Erythroblast (primary cell): Measurements from ENCODE around the gene ARL16.
A peak's percentile ranks its signal among the peaks of the same experiment; 100 is the strongest.

Source experiments
- DNase-seq, 2 experiments: peaks; one replicate each; lab custom pipeline; 2025; lab: John Stamatoyannopoulos, UW
- GATA1 ChIP-seq: IDR thresholded peaks from 2 replicates; pipeline ENCODE4 v1.6.1; 2011; ENCODE audit warnings: low read depth, mild to moderate bottlenecking, control low read depth, low read length, moderate library complexity
- POLR2A ChIP-seq: IDR thresholded peaks from 2 replicates; pipeline ENCODE4 v1.6.1; 2011; ENCODE audit warnings: mild to moderate bottlenecking, low read length

Gene ARL16

GRCh38 chr17:81681672-81682071, 1.9 kb downstream of the ARL16 start:
- DNase-seq = no peak
- TF ChIP-seq GATA1 (no peak), POLR2A (no peak)

- no peak for TF ChIP-seq GATA1
- no peak for TF ChIP-seq POLR2A
- DNase-seq = no peak
Observed at GRCh38 chr17:81680150-81680549, 3.4 kb downstream of the ARL16 start.

GRCh38 chr17:81676906-81677305, 6.7 kb downstream of the ARL16 start:
- no peak for DNase-seq
- TF ChIP-seq POLR2A (no peak), GATA1 (no peak)

GRCh38 chr17:81675515-81676221, 7.9 kb downstream of the ARL16 start:
- DNase-seq = peak; percentile 44 to 56

DNA sequence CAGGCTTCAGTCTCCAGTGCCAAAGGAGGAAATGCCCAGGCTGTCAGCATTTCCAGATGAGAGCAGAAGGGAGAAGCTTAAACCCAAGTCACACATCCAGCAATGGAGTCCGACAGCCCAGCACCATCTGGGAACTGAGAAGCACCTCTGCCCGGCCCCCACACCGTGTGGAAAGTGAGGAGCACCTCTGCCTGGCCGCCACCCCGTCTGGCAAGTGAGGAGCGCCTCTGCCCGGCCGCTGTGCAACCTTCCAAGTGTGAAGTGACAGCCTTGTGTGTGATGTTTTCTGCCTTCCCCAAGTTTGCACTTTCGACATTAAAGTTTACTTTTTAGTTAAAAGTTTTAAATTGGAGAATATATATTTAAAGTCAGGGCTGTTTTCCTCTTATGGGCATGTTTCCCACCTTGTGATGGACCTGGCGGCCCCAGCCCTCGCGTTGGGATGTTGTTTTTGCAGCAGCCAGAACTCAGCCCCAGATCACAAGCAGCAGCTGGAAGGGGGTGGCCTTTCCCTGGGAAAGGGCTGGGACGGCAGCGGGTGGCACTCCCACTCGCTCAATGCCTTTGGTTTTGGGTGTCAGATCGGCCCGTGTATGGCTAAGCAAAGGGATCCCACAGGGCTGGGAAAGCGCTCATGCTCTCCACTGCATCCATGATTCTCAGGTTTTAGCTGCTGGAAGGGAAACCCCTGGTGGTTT, 9.9 kb downstream of the ARL16 start:
- TF ChIP-seq GATA1 = no peak
- no peak for TF ChIP-seq POLR2A
- DNase-seq = no peak

GRCh38 chr17:81672954-81673353, 10.6 kb downstream of the ARL16 start:
- TF ChIP-seq GATA1 (no peak), POLR2A (no peak)

DNA sequence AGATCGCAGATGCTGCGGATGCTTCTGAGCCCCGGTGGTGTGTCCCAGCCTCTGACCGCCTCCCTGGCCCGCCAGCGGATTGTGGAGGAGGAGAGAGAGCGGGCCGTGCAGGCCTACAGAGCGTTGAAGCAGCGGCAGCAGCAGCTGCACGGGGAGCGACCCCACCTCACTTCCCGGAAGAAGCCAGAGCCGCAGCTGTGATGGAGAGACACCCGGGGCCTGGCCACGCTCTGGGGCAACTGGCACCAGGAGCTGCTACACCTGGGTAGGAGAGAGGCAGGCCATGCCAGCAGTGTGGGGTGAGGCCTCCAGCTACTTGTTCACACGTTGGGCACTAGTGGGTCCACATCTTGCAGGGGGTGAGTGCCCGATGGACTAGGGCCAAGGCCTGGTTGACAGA, 11.1 kb downstream of the ARL16 start:
- no peak for TF ChIP-seq POLR2A
- no peak for TF ChIP-seq GATA1

More at GRCh38 chr17:81672954-81673353, 10.6 kb downstream of the ARL16 start:
- no peak for DNase-seq

GRCh38 chr17:81667754-81668153, 15.8 kb downstream of the ARL16 start:
- TF ChIP-seq GATA1 = no peak
- no peak for TF ChIP-seq POLR2A
- DNase-seq = peak; percentile 15 to 28

More for the DNA sequence above, 11.1 kb downstream of the ARL16 start:
- DNase-seq = no peak

GRCh38 chr17:81666342-81667191, 17.0 kb downstream of the ARL16 start, which contains the start of the genes CCDC137 and OXLD1:
Gene CCDC137, plus strand, starts transcription at chr17:81666737. Its CDS starts 30 bp downstream, at chr17:81666767.
Gene OXLD1, minus strand, starts transcription at chr17:81666605. Its CDS starts 28 bp downstream, at chr17:81666577.
- DNase-seq = peak; percentile 97
- TF ChIP-seq GATA1 (no peak), POLR2A (peak; percentile 97)

DNA sequence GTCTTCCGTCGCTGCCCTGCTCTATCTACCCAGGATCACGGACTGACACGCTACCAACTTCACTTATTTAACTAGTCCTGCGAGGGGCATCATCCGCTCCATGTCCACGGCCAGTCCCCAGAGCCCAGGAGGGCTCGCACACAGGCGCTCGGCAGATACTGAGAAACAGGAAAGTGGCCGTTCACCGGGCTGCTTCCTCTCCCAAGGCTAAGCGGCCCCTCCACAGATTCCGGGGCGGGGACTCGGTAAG, 17.6 kb downstream of the ARL16 start:
- DNase-seq = no peak

DNA sequence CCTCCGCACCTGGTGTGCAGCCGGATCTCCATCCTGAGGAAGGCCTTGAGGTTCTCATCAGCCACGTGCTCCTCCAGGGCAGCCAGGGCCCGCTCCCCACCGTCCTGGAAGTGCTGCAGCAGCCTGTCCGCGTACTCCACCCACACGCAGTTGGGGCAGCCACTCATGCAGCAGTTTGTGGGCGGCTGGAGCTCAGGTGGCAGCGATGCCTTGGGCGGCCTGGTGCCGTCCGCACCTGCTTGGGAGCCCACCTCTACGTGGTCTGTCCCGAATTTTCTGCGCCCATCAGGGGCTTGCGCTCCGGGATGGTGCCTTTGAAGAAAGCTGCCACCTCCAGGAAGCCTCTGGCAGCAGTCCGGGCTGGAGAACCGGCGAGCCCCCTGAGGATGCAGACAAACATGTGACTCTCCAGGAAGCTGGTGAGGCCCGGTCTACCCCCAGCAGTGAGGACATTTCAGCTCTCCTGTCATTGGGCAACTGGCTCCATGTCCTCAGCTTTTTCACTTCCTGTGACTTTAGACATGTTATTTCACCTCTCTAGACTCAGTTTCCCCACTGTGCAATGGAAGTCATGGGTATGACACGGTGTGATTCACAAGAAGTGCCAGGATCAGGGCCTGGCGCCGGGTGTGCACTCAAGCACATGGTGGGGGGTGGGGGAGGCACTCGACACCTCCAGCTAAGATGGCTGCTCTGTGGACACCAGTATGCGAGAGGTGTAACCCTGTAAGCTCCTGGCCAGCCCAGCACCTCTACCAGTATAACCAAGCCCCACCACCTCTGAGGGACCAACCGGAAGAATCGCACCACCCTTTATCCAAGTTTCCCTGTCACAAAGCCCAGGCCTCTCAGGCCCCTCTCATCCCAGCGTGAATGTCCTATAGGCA, 18.1 kb downstream of the ARL16 start:
- DNase-seq = peak; percentile 62 to 65
- TF ChIP-seq GATA1 = no peak
- no peak for TF ChIP-seq POLR2A

More for the DNA sequence above, 17.6 kb downstream of the ARL16 start:
- TF ChIP-seq GATA1 (no peak), POLR2A (no peak)

DNA sequence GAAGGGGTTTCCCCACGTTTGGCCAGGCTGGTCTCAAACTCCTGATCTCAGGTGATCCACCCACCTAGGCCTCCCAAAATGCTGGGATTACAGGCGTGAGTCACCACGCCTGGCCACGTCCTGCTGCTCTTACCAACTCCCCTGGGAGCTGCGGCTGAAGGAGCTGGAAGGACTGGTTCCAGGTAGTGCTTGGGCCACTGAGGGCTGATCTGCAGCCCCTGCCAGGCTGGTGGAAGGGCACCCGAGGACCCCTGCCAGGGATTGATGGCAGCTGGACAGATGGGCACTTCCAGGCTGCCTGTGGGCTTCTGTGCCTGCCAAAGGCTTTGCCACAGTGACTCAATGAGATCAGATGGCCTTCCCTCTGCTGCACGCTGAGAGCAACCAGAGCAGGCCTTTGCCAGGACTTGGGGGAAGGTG, 19.5 kb downstream of the ARL16 start:
- TF ChIP-seq POLR2A (no peak), GATA1 (no peak)
- no peak for DNase-seq

DNA sequence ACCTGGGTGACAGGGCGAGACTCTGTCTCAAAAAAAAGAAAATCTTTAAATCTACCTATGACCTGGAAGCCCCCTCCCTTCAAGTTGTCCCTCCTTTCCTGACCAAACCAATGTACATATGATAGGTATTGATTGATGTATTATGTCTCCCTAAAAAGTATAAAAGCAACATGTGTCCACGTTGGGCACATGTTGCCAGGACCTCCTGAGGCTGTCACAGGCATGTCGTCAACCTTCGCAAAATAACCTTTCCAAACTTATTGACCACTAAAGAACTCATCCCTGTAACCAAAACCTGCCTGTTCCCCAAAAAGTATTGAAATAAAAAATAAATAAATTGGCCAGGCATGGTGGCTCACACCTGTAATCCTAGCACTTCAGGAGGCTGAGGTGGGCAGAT, 21.6 kb downstream of the ARL16 start:
- TF ChIP-seq GATA1 = no peak
- TF ChIP-seq POLR2A = no peak
- DNase-seq = no peak

DNA sequence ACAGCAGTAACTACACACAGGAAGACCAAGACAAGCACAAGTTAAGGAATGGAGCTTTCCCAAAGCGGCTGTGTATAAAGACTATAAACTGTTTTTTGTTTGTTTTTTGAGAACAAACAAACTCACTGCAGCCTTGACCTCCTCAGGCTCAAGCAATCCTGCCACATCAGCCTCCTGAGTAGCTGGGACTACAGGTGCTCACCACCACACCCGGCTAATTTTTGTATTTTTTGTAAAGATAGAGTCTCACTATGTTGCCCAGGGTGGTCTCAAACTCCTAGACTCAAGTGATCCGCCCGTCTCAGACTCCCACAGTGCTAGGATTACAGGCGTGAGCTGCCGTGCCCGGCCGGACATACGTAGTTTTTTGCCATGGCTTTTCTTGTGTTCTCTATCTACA, 23.2 kb downstream of the ARL16 start:
- no peak for DNase-seq
- TF ChIP-seq GATA1 = no peak
